GM20000 (cell line): ENCODE results near the gene UMOD.
"Not testable (repeated sequence)": the region's sequence is repeated elsewhere in the genome, so short reads cannot be mapped to it uniquely, and the experiment has no call there.

Source experiments
- DNase-seq: peaks from one replicate; pipeline ENCODE4 v3.0.0; 2012; ENCODE audit warnings: low spot score
- CTCF ChIP-seq: IDR thresholded peaks from 2 replicates; pipeline ENCODE4 v1.5.1; 2012; ENCODE audit warnings: mild to moderate bottlenecking, control low read depth; ENCODE audit errors: extremely low read depth, missing control alignments

Gene UMOD

GRCh38 chr16:20315764-20316163 lies 36.8 kb downstream of the UMOD start:
- no peak for DNase-seq

DNA sequence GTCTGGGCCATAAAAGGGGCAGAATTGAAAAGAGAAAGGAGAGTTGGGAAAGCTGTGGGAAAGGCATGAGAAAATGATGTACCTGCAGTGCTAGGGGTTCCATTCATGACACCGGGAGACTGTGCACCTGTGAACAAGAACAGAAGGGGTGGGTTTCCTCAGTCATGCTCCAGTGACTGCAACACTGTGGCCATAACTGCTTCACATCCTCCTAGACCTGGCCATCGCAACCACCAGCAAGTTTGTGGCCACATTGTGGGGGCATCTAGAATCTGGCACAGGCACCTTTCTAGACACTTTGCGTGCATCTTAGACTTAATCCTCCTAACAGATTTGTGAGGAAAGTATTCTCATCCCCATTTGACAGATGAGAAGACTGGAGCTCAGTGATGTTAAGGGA lies 37.9 kb downstream of the UMOD start:
- TF ChIP-seq CTCF: no peak
- DNase-seq: no peak

More at GRCh38 chr16:20315764-20316163, 36.8 kb downstream of the UMOD start:
- no peak for TF ChIP-seq CTCF

GRCh38 chr16:20313741-20314140 lies 38.8 kb downstream of the UMOD start:
- TF ChIP-seq CTCF: no peak
- DNase-seq: no peak

- DNase-seq: not testable (repeated sequence)
Measured at GRCh38 chr16:20312536-20313095, 39.9 kb downstream of the UMOD start.

DNA sequence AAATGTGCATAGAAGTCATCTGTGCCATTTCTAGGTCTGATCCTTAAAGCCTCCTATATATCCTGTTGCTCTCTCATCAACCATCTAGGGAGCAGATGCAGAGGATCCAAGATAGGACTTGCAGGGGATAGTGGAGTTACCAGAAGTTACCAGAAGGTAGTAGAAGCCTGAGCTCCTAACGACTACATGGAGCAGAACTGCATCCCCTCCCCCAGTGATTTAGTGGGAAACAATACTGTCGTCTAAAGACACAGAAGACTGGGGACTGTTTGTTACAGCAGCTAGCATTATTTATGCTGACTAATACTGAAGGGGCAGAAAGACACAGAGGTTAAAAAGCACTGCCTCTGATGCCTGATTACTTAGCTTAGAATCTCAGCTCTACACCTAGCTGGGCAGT lies 41.0 kb downstream of the UMOD start:
- DNase-seq: no peak
- no peak for TF ChIP-seq CTCF

GRCh38 chr16:20310421-20311395 lies 41.8 kb downstream of the UMOD start:
- no peak for TF ChIP-seq CTCF
- DNase-seq: no peak

- TF ChIP-seq CTCF: no peak
- DNase-seq: no peak
Measured at GRCh38 chr16:20309786-20310185, 42.7 kb downstream of the UMOD start.
